Karpas-422 (cell line): ENCODE data around the gene XAF1. TPM values are rescaled to one million over a fixed set of nuclear protein-coding genes. Genes with fewer than 3 reads are reported as not detected.

Experiments used
- DNase-seq: peaks from one replicate; pipeline ENCODE4 v3.0.0-alpha.2; 2015
- H2AFZ ChIP-seq: fragments of 200-600 bp; sonication (generic); 2 replicates; pipeline ENCODE4 v1.6.1; 2014; ENCODE audit warnings: antibody characterized with exemption, low read length, mixed read lengths
- H3K27ac ChIP-seq: fragments of 200-600 bp; sonication (generic); 2 replicates; pipeline ENCODE4 v1.5.1; 2014; ENCODE audit warnings: mild to moderate bottlenecking, low read length, moderate library complexity
- H3K27me3 ChIP-seq: fragments of 200-600 bp; sonication (generic); 2 replicates; pipeline ENCODE4 v1.6.1; 2014; ENCODE audit warnings: low read length, mixed read lengths
- H3K36me3 ChIP-seq: fragments of 200-600 bp; sonication (generic); 2 replicates; pipeline ENCODE4 v1.6.1; 2014; ENCODE audit warnings: low read length, mixed read lengths; ENCODE audit not compliant: insufficient read depth
- H3K4me1 ChIP-seq: fragments of 200-600 bp; sonication (generic); 2 replicates; pipeline ENCODE4 v1.6.1; 2014; ENCODE audit warnings: mild to moderate bottlenecking, low read length, mixed read lengths
- H3K4me2 ChIP-seq: fragments of 200-600 bp; sonication (generic); 2 replicates; pipeline ENCODE4 v1.6.1; 2014; ENCODE audit warnings: low read length, low read depth, mild to moderate bottlenecking; ENCODE audit not compliant: poor library complexity, severe bottlenecking
- H3K4me3 ChIP-seq: fragments of 200-600 bp; sonication (generic); 2 replicates; pipeline ENCODE4 v1.5.1; 2014; ENCODE audit warnings: mild to moderate bottlenecking, antibody characterized with exemption, low read length, mixed read lengths
- H3K79me2 ChIP-seq: fragments of 200-600 bp; sonication (generic); 2 replicates; pipeline ENCODE4 v1.6.1; 2014; ENCODE audit warnings: mild to moderate bottlenecking, low read length, mixed read lengths
- H3K9ac ChIP-seq: fragments of 200-600 bp; sonication (generic); 2 replicates; pipeline ENCODE4 v1.6.0; 2014; ENCODE audit warnings: low read length
- H3K9me2 ChIP-seq: fragments of 200-600 bp; sonication (generic), shearing (Covaris generic); replicated peaks from 2 replicates; pipeline ENCODE4 v1.6.0; 2014; ENCODE audit warnings: mild to moderate bottlenecking, low read length, moderate library complexity; ENCODE audit not compliant: insufficient read depth
- H3K9me3 ChIP-seq: fragments of 300-700, 200-600 bp; sonication (generic); 2 replicates; pipeline ENCODE4 v1.6.1; 2014; ENCODE audit warnings: low read length, mixed read lengths
- H4K20me1 ChIP-seq: fragments of 200-600 bp; sonication (generic); 2 replicates; pipeline ENCODE4 v1.6.1; 2014; ENCODE audit warnings: mild to moderate bottlenecking, antibody characterized with exemption, low read length, low read depth; ENCODE audit not compliant: insufficient read depth
- total RNA-seq: library from RNA; depleted of rRNA; stranded (reverse); fragments of >200 nt; shearing (Covaris generic); gene quantifications from 2 replicates; pipeline ENCODE4 v1.2.3, GENCODE V29; 2014; ENCODE audit warnings: low replicate concordance; rRNA removed

XAF1 gene, protein sequence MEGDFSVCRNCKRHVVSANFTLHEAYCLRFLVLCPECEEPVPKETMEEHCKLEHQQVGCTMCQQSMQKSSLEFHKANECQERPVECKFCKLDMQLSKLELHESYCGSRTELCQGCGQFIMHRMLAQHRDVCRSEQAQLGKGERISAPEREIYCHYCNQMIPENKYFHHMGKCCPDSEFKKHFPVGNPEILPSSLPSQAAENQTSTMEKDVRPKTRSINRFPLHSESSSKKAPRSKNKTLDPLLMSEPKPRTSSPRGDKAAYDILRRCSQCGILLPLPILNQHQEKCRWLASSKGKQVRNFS
- total RNA-seq, result 4.7 and 8.3 TPM in 2 replicates

GRCh38 chr17:6755731-6756184, at the start of gene XAF1:
XAF1 (plus strand) TSS chr17:6756046; CDS start chr17:6756079, 33 bp downstream.
- no peaks in the 10 kb centered on the region for H3K9me2 ChIP-seq
- H3K4me3 ChIP-seq, result peak within 1 kb of the TSS; percentile 58; the same call in 1 of the 2 replicates
- H3K27me3 ChIP-seq, result no peaks in the 10 kb centered on the region
- peak within 1 kb of the TSS; percentile 95 for H2AFZ ChIP-seq
- peak within 1 kb of the TSS; percentile 61 for H3K4me2 ChIP-seq
- H3K79me2 ChIP-seq, result no peaks in the 10 kb centered on the region
- H3K9me3 ChIP-seq, result no peaks in the 10 kb centered on the region
- DNase-seq, result peak; percentile 47
- no peaks in the 10 kb centered on the region for H4K20me1 ChIP-seq
- peaks cover 3% of the 10 kb centered on the region; the same call in 1 of the 2 replicates for H3K4me1 ChIP-seq
- H3K36me3 ChIP-seq, result no peaks in the 10 kb centered on the region
- H3K27ac ChIP-seq, result no peak within 1 kb of the TSS
- H3K9ac ChIP-seq, result peak within 1 kb of the TSS; percentile 58

GRCh38 chr17:6706499-6706898, 49.3 kb upstream of the XAF1 start:
- no peaks in the 10 kb centered on the region for H3K4me1 ChIP-seq
- H3K27ac ChIP-seq, result no peak overlapping the region
- H4K20me1 ChIP-seq, result no peaks in the 10 kb centered on the region
- no peak overlapping the region for H3K4me3 ChIP-seq
- H3K9me2 ChIP-seq, result no peaks in the 10 kb centered on the region
- no peak overlapping the region for H3K9ac ChIP-seq
- H3K4me2 ChIP-seq, result no peak overlapping the region
- H3K27me3 ChIP-seq, result no peaks in the 10 kb centered on the region
- no peaks in the 10 kb centered on the region for H3K36me3 ChIP-seq
- no peaks in the 10 kb centered on the region for H3K9me3 ChIP-seq
- no peak for DNase-seq
- no peaks in the 10 kb centered on the region for H3K79me2 ChIP-seq
- H2AFZ ChIP-seq, result no peak overlapping the region

- H4K20me1 ChIP-seq, result no peaks in the 10 kb centered on the region
- no peak overlapping the region for H2AFZ ChIP-seq
- H3K27ac ChIP-seq, result no peak overlapping the region
- no peak overlapping the region for H3K9ac ChIP-seq
- H3K27me3 ChIP-seq, result no peaks in the 10 kb centered on the region
- H3K79me2 ChIP-seq, result no peaks in the 10 kb centered on the region
- H3K4me2 ChIP-seq, result no peak overlapping the region
- no peaks in the 10 kb centered on the region for H3K4me1 ChIP-seq
- no peaks in the 10 kb centered on the region for H3K36me3 ChIP-seq
- H3K9me3 ChIP-seq, result no peaks in the 10 kb centered on the region
- H3K4me3 ChIP-seq, result no peak overlapping the region
- H3K9me2 ChIP-seq, result no peaks in the 10 kb centered on the region
- DNase-seq, result no peak
Measured at GRCh38 chr17:6706996-6707395, 48.9 kb upstream of the XAF1 start.

DNA sequence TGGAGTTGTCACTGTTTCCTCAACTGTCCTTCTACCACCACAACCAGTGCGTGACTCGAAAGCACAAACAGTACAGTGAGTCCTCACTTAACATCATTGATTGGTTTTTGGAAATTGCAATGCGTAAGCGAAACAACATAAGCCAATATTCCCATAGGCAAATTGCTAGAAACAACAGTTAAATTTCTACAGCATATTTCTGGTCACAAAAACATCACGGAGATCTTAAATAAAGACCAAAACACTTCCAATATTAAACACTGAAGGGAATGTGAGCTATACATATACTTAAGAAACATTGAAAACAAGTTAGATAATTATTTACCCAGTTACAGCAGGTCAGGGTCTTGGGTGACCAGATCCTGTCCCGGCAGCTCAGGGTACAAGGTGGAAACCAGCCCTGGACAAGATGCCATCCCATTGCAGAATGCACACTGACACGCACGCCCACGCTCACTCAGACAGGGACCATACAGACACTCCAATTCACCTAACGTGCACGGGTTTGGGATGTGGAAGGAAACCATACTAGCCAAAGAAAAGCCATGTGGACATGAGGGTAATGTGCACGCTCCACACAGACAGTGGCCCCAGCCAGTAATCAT, 47.4 kb upstream of the XAF1 start:
- Histone ChIP-seq H3K27me3 (no peaks in the 10 kb centered on the region), H3K4me1 (no peaks in the 10 kb centered on the region), H4K20me1 (no peaks in the 10 kb centered on the region)

DNA sequence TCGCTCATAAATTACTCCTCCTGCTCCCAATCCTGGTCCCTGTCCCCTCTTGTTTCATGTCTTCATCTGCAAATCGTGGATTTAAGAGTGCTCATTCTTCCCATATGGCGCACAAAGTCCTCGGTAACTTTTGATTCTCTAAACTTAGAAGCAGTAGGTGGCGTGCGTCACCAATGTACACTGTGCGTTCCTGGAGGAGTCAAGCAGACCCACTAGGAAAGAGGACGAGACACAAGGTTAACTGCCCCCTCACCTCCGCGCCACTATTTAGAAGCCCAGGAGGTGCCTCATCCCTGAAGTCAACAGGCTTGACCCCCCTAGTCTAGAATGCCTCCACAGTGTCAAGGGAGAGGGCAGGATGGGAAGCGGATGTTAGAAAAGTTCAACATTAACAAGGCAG, 45.5 kb upstream of the XAF1 start:
- Histone ChIP-seq H3K27ac (no peak overlapping the region), H3K4me1 (no peaks in the 10 kb centered on the region), H3K4me3 (no peak overlapping the region), H3K9me2 (no peaks in the 10 kb centered on the region), H3K9ac (no peak overlapping the region), H3K4me2 (no peak overlapping the region), H2AFZ (no peak overlapping the region), H4K20me1 (no peaks in the 10 kb centered on the region), H3K9me3 (no peaks in the 10 kb centered on the region), H3K36me3 (no peaks in the 10 kb centered on the region), H3K27me3 (no peaks in the 10 kb centered on the region), H3K79me2 (no peaks in the 10 kb centered on the region)
- DNase-seq, result no peak

More for the DNA sequence above, 47.4 kb upstream of the XAF1 start:
- no peak overlapping the region for H2AFZ ChIP-seq
- no peaks in the 10 kb centered on the region for H3K36me3 ChIP-seq
- no peak overlapping the region for H3K9ac ChIP-seq
- no peak overlapping the region for H3K4me3 ChIP-seq
- H3K79me2 ChIP-seq, result no peaks in the 10 kb centered on the region
- H3K9me3 ChIP-seq, result no peaks in the 10 kb centered on the region
- no peaks in the 10 kb centered on the region for H3K9me2 ChIP-seq
- H3K27ac ChIP-seq, result no peak overlapping the region
- H3K4me2 ChIP-seq, result no peak overlapping the region
- DNase-seq, result no peak

- Histone ChIP-seq H3K9ac (no peak overlapping the region), H3K4me3 (no peak overlapping the region), H3K27ac (no peak overlapping the region), H3K27me3 (no peaks in the 10 kb centered on the region), H4K20me1 (no peaks in the 10 kb centered on the region), H3K4me1 (no peaks in the 10 kb centered on the region), H3K4me2 (no peak overlapping the region), H3K36me3 (no peaks in the 10 kb centered on the region), H2AFZ (no peak overlapping the region), H3K9me3 (no peaks in the 10 kb centered on the region), H3K79me2 (no peaks in the 10 kb centered on the region), H3K9me2 (no peaks in the 10 kb centered on the region)
- DNase-seq, result no peak
Measured at GRCh38 chr17:6711081-6711674, 44.7 kb upstream of the XAF1 start.

DNA sequence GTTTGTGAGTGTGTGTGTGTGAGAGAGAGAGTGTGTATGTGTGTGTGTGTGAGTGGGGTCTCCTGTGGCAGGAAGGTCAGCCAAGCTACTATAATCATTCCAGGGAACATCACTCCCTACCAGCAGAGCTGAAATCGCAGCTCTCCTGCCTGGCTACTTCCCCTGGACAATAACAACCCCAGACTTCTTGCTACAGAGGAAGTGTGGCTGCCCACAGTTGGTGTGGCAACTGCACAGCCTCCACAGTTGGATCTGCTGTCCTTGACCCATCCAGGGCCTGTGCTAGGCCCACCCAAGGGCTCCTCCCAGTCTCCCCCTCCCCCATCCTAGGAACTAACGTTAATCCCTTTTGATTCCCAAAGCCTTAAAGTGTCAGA, 44.2 kb upstream of the XAF1 start:
- Histone ChIP-seq H3K27me3 (no peaks in the 10 kb centered on the region), H3K4me1 (no peaks in the 10 kb centered on the region), H3K9ac (no peak overlapping the region), H3K4me2 (no peak overlapping the region), H3K9me2 (no peaks in the 10 kb centered on the region), H4K20me1 (no peaks in the 10 kb centered on the region), H3K36me3 (no peaks in the 10 kb centered on the region), H3K4me3 (no peak overlapping the region), H3K27ac (no peak overlapping the region), H3K9me3 (no peaks in the 10 kb centered on the region), H2AFZ (no peak overlapping the region), H3K79me2 (no peaks in the 10 kb centered on the region)
- no peak for DNase-seq

GRCh38 chr17:6712058-6712853, 43.6 kb upstream of the XAF1 start:
- H3K36me3 ChIP-seq, result no peaks in the 10 kb centered on the region
- H3K9me3 ChIP-seq, result no peaks in the 10 kb centered on the region
- no peak for DNase-seq
- no peaks in the 10 kb centered on the region for H3K27me3 ChIP-seq
- H3K9ac ChIP-seq, result no peak overlapping the region
- H3K27ac ChIP-seq, result no peak overlapping the region
- no peak overlapping the region for H2AFZ ChIP-seq
- no peak overlapping the region for H3K4me3 ChIP-seq
- H3K79me2 ChIP-seq, result no peaks in the 10 kb centered on the region
- H3K4me2 ChIP-seq, result no peak overlapping the region
- no peaks in the 10 kb centered on the region for H3K9me2 ChIP-seq
- H4K20me1 ChIP-seq, result no peaks in the 10 kb centered on the region
- H3K4me1 ChIP-seq, result no peaks in the 10 kb centered on the region
